GM13976 (cell line): ENCODE data around the gene CCR2.

Experiments used
- DNase-seq: peaks from one replicate; pipeline ENCODE4 v3.0.0; 2012; ENCODE audit warnings: low spot score
- in situ Hi-C: fragments of 300-500 bp; cut with MboI; formaldehyde crosslinking; loops from one replicate; pipeline ENCODE4 v1.12.0; 2022; ENCODE audit warnings: low sequenced_read_pairs, mixed read lengths, inconsistent platforms; ENCODE audit not compliant: unreplicated experiment
- TF ChIP-seq, protein P1 (sequence below): IDR thresholded peaks from 2 replicates; pipeline ENCODE4 v1.5.1; 2012; ENCODE audit warnings: borderline replicate concordance, mild to moderate bottlenecking; ENCODE audit not compliant: insufficient read depth; ENCODE audit errors: extremely low read depth, missing control alignments, control extremely low read depth

CCR2 gene

GRCh38 chr3:46338840-46339239 lies 15.1 kb upstream of the CCR2 start:
- no peak for DNase-seq
- TF ChIP-seq, protein P1, sequence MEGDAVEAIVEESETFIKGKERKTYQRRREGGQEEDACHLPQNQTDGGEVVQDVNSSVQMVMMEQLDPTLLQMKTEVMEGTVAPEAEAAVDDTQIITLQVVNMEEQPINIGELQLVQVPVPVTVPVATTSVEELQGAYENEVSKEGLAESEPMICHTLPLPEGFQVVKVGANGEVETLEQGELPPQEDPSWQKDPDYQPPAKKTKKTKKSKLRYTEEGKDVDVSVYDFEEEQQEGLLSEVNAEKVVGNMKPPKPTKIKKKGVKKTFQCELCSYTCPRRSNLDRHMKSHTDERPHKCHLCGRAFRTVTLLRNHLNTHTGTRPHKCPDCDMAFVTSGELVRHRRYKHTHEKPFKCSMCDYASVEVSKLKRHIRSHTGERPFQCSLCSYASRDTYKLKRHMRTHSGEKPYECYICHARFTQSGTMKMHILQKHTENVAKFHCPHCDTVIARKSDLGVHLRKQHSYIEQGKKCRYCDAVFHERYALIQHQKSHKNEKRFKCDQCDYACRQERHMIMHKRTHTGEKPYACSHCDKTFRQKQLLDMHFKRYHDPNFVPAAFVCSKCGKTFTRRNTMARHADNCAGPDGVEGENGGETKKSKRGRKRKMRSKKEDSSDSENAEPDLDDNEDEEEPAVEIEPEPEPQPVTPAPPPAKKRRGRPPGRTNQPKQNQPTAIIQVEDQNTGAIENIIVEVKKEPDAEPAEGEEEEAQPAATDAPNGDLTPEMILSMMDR = no peak
- in situ Hi-C loops = no loop called here

GRCh38 chr3:46344476-46344875 lies 9.4 kb upstream of the CCR2 start:
- TF ChIP-seq, protein P1 = no peak

GRCh38 chr3:46348823-46349482 lies 5.0 kb upstream of the CCR2 start:
- TF ChIP-seq, protein P1 = no peak
- in situ Hi-C loops = no loop called here
- DNase-seq = no peak

More at GRCh38 chr3:46344476-46344875, 9.4 kb upstream of the CCR2 start:
- in situ Hi-C loops = no loop called here
- DNase-seq = no peak

GRCh38 chr3:46349484-46350261 lies 4.2 kb upstream of the CCR2 start:
- no peak for DNase-seq
- in situ Hi-C loops = no loop called here
- TF ChIP-seq, protein P1 = no peak

GRCh38 chr3:46350262-46350565 lies 3.7 kb upstream of the CCR2 start:
- in situ Hi-C loops = no loop called here
- TF ChIP-seq, protein P1 = no peak
- no peak for DNase-seq

DNA sequence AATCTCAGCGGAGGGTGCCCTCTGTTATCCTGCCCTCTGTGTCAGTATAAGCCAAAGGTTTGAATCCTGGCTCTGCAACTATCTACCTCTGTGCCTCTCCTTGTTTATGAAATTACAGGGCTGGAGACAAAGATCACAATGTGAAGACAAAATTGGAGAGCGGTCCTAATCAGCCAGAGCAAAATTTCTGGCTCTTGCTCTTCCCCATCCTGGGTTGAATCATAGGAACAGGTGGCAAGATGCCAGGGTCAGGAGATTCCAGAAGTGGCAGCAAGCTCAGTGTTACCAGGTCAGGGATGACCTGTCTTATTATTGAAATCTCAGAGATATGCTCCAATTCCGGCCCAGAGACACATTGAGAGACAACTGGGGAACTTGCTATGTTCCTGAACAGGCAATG lies 2.3 kb upstream of the CCR2 start:
- in situ Hi-C loops = no loop called here
- no peak for DNase-seq
- TF ChIP-seq, protein P1 = no peak

GRCh38 chr3:46353090-46353489 lies 821 bp upstream of the CCR2 start:
- in situ Hi-C loops = no loop called here
- TF ChIP-seq, protein P1 = no peak
- DNase-seq = no peak
